Measurements from ENCODE around the gene SEPTIN6. TPM values are rescaled to one million over a fixed set of nuclear protein-coding genes. Genes with fewer than 3 reads are reported as not detected.

SEPTIN6 gene
- total RNA-seq, 1 donor from 2014 or later: 19.8 TPM

GRCh38 chrX:119643696-119644095, 49.3 kb downstream of the SEPTIN6 start:
- Mint-ChIP-seq H3K27me3 (ENCODE audit: unreplicated experiment) (peaks cover 6% of the 10 kb centered on the region), H3K4me3 (ENCODE audit: unreplicated experiment) (no peak overlapping the region), H3K9me3 (ENCODE audit: unreplicated experiment) (no peaks in the 10 kb centered on the region), H3K36me3 (ENCODE audit: low read depth, unreplicated experiment) (peaks cover 5% of the 10 kb centered on the region), H3K4me1 (ENCODE audit: unreplicated experiment) (no peaks in the 10 kb centered on the region), H3K27ac (ENCODE audit: unreplicated experiment) (no peak overlapping the region)
- no peak for TF ChIP-seq CTCF (IDR thresholded peaks at IDR 0.05; ENCODE audit: unreplicated experiment)
- DNase-seq (ENCODE audit: low spot score): no peak

Small RNAs within 50 kb of the gene (microRNA-seq; reads per million reads assigned to microRNA genes)
- gene MIR766 (ENCODE audit: unreplicated experiment): 80.0 reads per million, percentile 80 among the genes with 10 or more reads in this experiment

Other genes starting within 250 kb of the SEPTIN6 start
- gene SLC25A5, start 224.7 kb downstream of the SEPTIN6 start, total RNA-seq (ENCODE audit: unreplicated experiment): 305 TPM
- gene STEEP1, start 127.8 kb downstream of the SEPTIN6 start, total RNA-seq (ENCODE audit: unreplicated experiment): 24.2 TPM
- gene UBE2A, start 118.6 kb downstream of the SEPTIN6 start, total RNA-seq (ENCODE audit: unreplicated experiment): 55.9 TPM
- gene NKRF, start 86.7 kb downstream of the SEPTIN6 start, total RNA-seq (ENCODE audit: unreplicated experiment): 8.4 TPM
- not detected for gene SOWAHD, start 65.4 kb upstream of the SEPTIN6 start, total RNA-seq (ENCODE audit: unreplicated experiment)
- 1,381 TPM for gene RPL39, start 98.5 kb upstream of the SEPTIN6 start, total RNA-seq (ENCODE audit: unreplicated experiment)
- gene UPF3B, start 159.8 kb upstream of the SEPTIN6 start, total RNA-seq (ENCODE audit: unreplicated experiment): 11.8 TPM
- 16.7 TPM for gene RNF113A, start 178.6 kb upstream of the SEPTIN6 start, total RNA-seq (ENCODE audit: unreplicated experiment)
- gene NDUFA1, start 178.7 kb upstream of the SEPTIN6 start, total RNA-seq (ENCODE audit: unreplicated experiment): 95.0 TPM
- gene AKAP14, start 202.7 kb upstream of the SEPTIN6 start, total RNA-seq (ENCODE audit: unreplicated experiment): not detected

Data from endothelial cell (in vitro differentiated cells).